HCT116 (cell line): ENCODE results near the gene EHD1. TPM values are rescaled to one million over a fixed set of nuclear protein-coding genes. Genes with fewer than 3 reads are reported as not detected.

Experiments
- ATAC-seq: fragments of 200-7000 bp; cut with Tn5 transposase; 2 replicates; pipeline ENCODE4 v1.9.1; 2020; ENCODE audit warnings: mild to moderate bottlenecking, moderate library complexity
- BruUV-seq: library from RNA; stranded (reverse); fragments of 400-500 nt; replicated peaks from 2 replicates; lab custom pipeline; 2021; lab: Mats Ljungman, UMichigan
- CTCF ChIA-PET: fragments of 300-600 bp; sonication (Branson Sonifier 250); formaldehyde crosslinking; loops from one replicate; lab custom pipeline; 2021; ENCODE audit warnings: antibody characterized with exemption; lab: Charles Lee
- POLR2A ChIA-PET: fragments of 300-600, 350-600 bp; sonication (Branson Sonifier 250); formaldehyde crosslinking; loops from one replicate; lab custom pipeline; 2021; ENCODE audit warnings: antibody characterized with exemption; lab: Charles Lee
- RAD21 ChIA-PET, 2 experiments: fragments of 300-600 bp; sonication (Branson Sonifier 250); formaldehyde crosslinking; loops; one replicate each; lab custom pipeline; 2023; ENCODE audit warnings: low total read pairs in 2 of 2; ENCODE audit not compliant: uncharacterized antibody in 2 of 2, unreplicated experiment in 2 of 2, low non-redundant PET in 1 of 2; lab: Charles Lee
- DNase-seq: peaks from one replicate; pipeline ENCODE4 v3.0.0-alpha.2; 2010; ENCODE audit warnings: low read depth, low spot score
- H2AFZ ChIP-seq: fragments of 200-600 bp; shearing (Covaris generic), sonication (generic); 2 replicates; pipeline ENCODE4 v1.6.1; 2017; ENCODE audit warnings: low read depth, mixed run types, mixed read lengths, antibody characterized with exemption, low read length; ENCODE audit not compliant: poor library complexity, severe bottlenecking
- H3K27ac ChIP-seq: 2 replicates; pipeline ENCODE4 v1.5.1; 2012; ENCODE audit warnings: low read depth, low read length
- H3K27me3 ChIP-seq: fragments of 200-600 bp; sonication (generic); 2 replicates; pipeline ENCODE4 v1.6.1; 2016; ENCODE audit warnings: mixed run types, low read length, mixed read lengths; ENCODE audit not compliant: insufficient read depth
- H3K36me3 ChIP-seq, 2 experiments: fragments of 200-500 bp in 1 of 2; fragments of 200-600 bp in 1 of 2; sonication (Bioruptor generic) in 1 of 2; sonication (generic) in 1 of 2; 2 replicates each; pipeline versions ENCODE4 v1.5.1 to v1.6.1; 2014 to 2016; ENCODE audit warnings: low read length in 2 of 2, inconsistent platforms in 1 of 2, mixed read lengths in 1 of 2, mixed run types in 1 of 2; ENCODE audit not compliant: insufficient read depth in 2 of 2, control insufficient read depth in 1 of 2
- H3K4me1 ChIP-seq, 2 experiments: fragments of 200-600 bp in 1 of 2; sonication (generic) in 1 of 2; 2 replicates each; pipeline versions ENCODE4 v1.5.1 to v1.6.1; 2012 to 2017; ENCODE audit warnings: low read length in 2 of 2, inconsistent platforms in 1 of 2, mild to moderate bottlenecking in 1 of 2, mixed read lengths in 1 of 2, mixed run types in 1 of 2, moderate library complexity in 1 of 2; ENCODE audit not compliant: insufficient read depth in 2 of 2, control insufficient read depth in 1 of 2
- H3K4me2 ChIP-seq: fragments of 200-600 bp; sonication (generic); 2 replicates; pipeline ENCODE4 v1.6.1; 2017; ENCODE audit warnings: mixed run types, low read length, mixed read lengths
- H3K4me3 ChIP-seq, 2 experiments: fragments of 200-600 bp in 1 of 2; sonication (generic) in 1 of 2; replicated peaks in 1 of 2; 2 replicates each; pipeline ENCODE4 v1.5.1; 2011 to 2016; ENCODE audit warnings: low read length in 2 of 2, control low read depth in 1 of 2, low read depth in 1 of 2, mild to moderate bottlenecking in 1 of 2, mixed read lengths in 1 of 2, mixed run types in 1 of 2
- H3K79me2 ChIP-seq: fragments of 200-600 bp; sonication (generic); 2 replicates; pipeline ENCODE4 v1.6.1; 2017; ENCODE audit warnings: mild to moderate bottlenecking, mixed run types, low read length, moderate library complexity, mixed read lengths; ENCODE audit not compliant: insufficient read depth
- H3K9ac ChIP-seq: fragments of 200-600 bp; sonication (generic); 2 replicates; pipeline ENCODE4 v1.6.1; 2016; ENCODE audit warnings: low read length, mixed read lengths
- H3K9me2 ChIP-seq: fragments of 200-600 bp; sonication (generic), shearing (Covaris generic); 2 replicates; pipeline ENCODE4 v1.6.1; 2017; ENCODE audit warnings: mixed run types, mild to moderate bottlenecking, moderate library complexity; ENCODE audit not compliant: insufficient read depth
- H3K9me3 ChIP-seq, 2 experiments: fragments of 200-500 bp in 1 of 2; fragments of 200-600 bp in 1 of 2; sonication (Bioruptor generic) in 1 of 2; sonication (generic) in 1 of 2; 2 replicates each; pipeline ENCODE4 v1.6.1; 2014 to 2017; ENCODE audit warnings: low read length in 2 of 2, mixed read lengths in 2 of 2, inconsistent platforms in 1 of 2, low read depth in 1 of 2, mild to moderate bottlenecking in 1 of 2, mixed run types in 1 of 2, moderate library complexity in 1 of 2; ENCODE audit not compliant: control insufficient read depth in 1 of 2, insufficient read depth in 1 of 2
- H4K20me1 ChIP-seq: fragments of 200-600 bp; sonication (generic), shearing (Covaris generic); 2 replicates; pipeline ENCODE4 v1.6.1; 2017; ENCODE audit warnings: mixed run types, mild to moderate bottlenecking, moderate library complexity; ENCODE audit not compliant: insufficient read depth
- EZH2 ChIP-seq: fragments of 200-600 bp; sonication (generic); IDR thresholded peaks from 2 replicates; pipeline ENCODE4 v1.6.1; 2017; ENCODE audit warnings: antibody characterized with exemption, mixed run types
- SP1 ChIP-seq: IDR thresholded peaks from 2 replicates; pipeline ENCODE4 v1.6.1; 2012; ENCODE audit warnings: low read depth
- intact Hi-C: fragments of 100-400 bp; cut with micrococcal nuclease; formaldehyde crosslinking; loops from 2 replicates; pipeline ENCODE4 v1.10.0; 2022
- total RNA-seq: library from RNA; stranded (reverse); gene quantifications from one replicate; pipeline ENCODE4 v1.2.1, GENCODE V29; 2021; ENCODE audit not compliant: unreplicated experiment
- TF ChIP-seq, protein P1 (sequence below): IDR thresholded peaks from 2 replicates; pipeline ENCODE4 v1.6.1; 2011; ENCODE audit warnings: mild to moderate bottlenecking, low read length, moderate library complexity; ENCODE audit not compliant: insufficient replicate concordance; ENCODE audit errors: extremely low read depth
- TF ChIP-seq, protein P2 (sequence below): IDR thresholded peaks from 2 replicates; pipeline ENCODE4 v1.6.1; 2012

The EHD1 gene
- total RNA-seq, 1 experiment from 2014 or later: 48.1 TPM

DNA sequence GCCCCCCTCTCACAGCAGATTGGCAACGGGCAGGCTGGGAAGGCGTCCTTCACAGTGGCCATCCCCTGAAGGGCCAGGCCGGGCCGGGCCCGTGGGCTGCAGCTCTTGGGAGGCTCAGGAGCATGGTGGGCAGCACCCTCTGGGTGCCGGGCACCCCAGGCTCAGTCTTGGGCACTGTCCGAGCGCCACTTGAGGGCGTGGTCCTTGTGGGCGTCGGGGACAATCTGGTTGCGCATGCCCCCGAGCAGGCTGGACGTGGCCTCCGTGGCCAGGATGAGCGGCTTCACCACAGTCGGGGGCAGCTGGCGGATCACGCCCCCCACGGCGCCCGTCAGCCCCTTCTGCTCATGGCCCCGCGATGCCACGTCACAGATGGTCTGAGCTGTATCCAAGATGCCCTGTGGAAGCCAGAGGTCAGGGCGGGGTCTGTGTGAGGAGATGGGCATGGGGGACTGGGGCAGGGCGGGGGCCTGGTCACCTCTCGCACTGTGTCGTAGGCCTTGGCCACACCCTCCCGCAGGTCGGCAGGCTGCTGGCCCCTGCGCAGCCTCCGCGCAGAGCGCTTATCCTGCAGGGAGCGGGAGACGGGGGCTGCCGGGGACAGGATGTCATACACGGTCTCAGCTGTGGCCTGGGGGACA lies 16.5 kb upstream of the EHD1 start:
- no TSS peak for BruUV-seq
- RAD21 ChIA-PET: no interaction called here
- no peaks in the 10 kb centered on the region for H3K9me3 ChIP-seq
- H3K79me2 ChIP-seq: no peaks in the 10 kb centered on the region
- H3K4me1 ChIP-seq: peaks cover 0 to 13% of the 10 kb centered on the region in 2 experiments; a peak in 2 of 4 replicates
- POLR2A ChIA-PET: no interaction called here
- H3K4me2 ChIP-seq: no peak overlapping the region
- no peak for TF ChIP-seq SP1
- TF ChIP-seq, protein P1, sequence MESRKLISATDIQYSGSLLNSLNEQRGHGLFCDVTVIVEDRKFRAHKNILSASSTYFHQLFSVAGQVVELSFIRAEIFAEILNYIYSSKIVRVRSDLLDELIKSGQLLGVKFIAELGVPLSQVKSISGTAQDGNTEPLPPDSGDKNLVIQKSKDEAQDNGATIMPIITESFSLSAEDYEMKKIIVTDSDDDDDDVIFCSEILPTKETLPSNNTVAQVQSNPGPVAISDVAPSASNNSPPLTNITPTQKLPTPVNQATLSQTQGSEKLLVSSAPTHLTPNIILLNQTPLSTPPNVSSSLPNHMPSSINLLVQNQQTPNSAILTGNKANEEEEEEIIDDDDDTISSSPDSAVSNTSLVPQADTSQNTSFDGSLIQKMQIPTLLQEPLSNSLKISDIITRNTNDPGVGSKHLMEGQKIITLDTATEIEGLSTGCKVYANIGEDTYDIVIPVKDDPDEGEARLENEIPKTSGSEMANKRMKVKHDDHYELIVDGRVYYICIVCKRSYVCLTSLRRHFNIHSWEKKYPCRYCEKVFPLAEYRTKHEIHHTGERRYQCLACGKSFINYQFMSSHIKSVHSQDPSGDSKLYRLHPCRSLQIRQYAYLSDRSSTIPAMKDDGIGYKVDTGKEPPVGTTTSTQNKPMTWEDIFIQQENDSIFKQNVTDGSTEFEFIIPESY: no peak
- no peak for TF ChIP-seq EZH2
- TF ChIP-seq, protein P2, sequence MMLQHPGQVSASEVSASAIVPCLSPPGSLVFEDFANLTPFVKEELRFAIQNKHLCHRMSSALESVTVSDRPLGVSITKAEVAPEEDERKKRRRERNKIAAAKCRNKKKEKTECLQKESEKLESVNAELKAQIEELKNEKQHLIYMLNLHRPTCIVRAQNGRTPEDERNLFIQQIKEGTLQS: no peak
- no peak overlapping the region for H2AFZ ChIP-seq
- intact Hi-C loops: loop anchor here (1.0 kb wide), 1 partner anchor 48 kb away; no protein-coding TSS in a partner anchor
- no peak overlapping the region for H3K4me3 ChIP-seq
- H3K36me3 ChIP-seq: no peaks in the 10 kb centered on the region
- CTCF ChIA-PET: interaction anchor here (10.8 kb wide), 1 partner anchor 46 kb away, joined by 112 read pairs; no protein-coding TSS in a partner anchor
- no peak overlapping the region for H3K9ac ChIP-seq
- H3K9me2 ChIP-seq: no peaks in the 10 kb centered on the region
- no peaks in the 10 kb centered on the region for H4K20me1 ChIP-seq
- no peak for DNase-seq
- H3K27ac ChIP-seq: no peak overlapping the region; the same call in 1 of the 2 replicates
- ATAC-seq: no peak
- H3K27me3 ChIP-seq: no peaks in the 10 kb centered on the region
